Stimulated activated naive CD8-positive, alpha-beta T cell treated with anti-CD3 and anti-CD28 coated beads, Interleukin-15, amount 100 ng/mL, for 72 hours (primary cell): ENCODE measurements around the gene RRAGA.
"Not testable (repeated sequence)": the region's sequence is repeated elsewhere in the genome, so short reads cannot be mapped to it uniquely, and the experiment has no call there.

Experiments used
- ATAC-seq: fragments of 150-1000 bp; cut with Tn5 transposase; 2 replicates; pipeline ENCODE4 v1.10.0; 2021; ENCODE audit warnings: mild to moderate bottlenecking, moderate library complexity
- DNase-seq, 2 donors: peaks; one replicate each; pipeline ENCODE4 v3.0.0; 2021 to 2022
- H3K27ac Mint-ChIP-seq, 2 donors: one replicate each; pipeline ENCODE4 v1.8.0; 2022; ENCODE audit warnings: mild to moderate bottlenecking in 2 of 2, mixed read lengths in 2 of 2, moderate library complexity in 2 of 2
- H3K27me3 Mint-ChIP-seq: one replicate; pipeline ENCODE4 v1.8.0; 2022; ENCODE audit warnings: mixed read lengths
- H3K4me1 Mint-ChIP-seq: one replicate; pipeline ENCODE4 v1.8.0; 2022; ENCODE audit warnings: mild to moderate bottlenecking, mixed read lengths
- H3K4me3 Mint-ChIP-seq, 2 donors: one replicate each; pipeline ENCODE4 v1.8.0; 2022; ENCODE audit warnings: mild to moderate bottlenecking in 2 of 2, mixed read lengths in 2 of 2, moderate library complexity in 1 of 2
- H3K9me3 Mint-ChIP-seq, 2 donors: one replicate each; pipeline ENCODE4 v1.8.0; 2022; ENCODE audit warnings: mixed read lengths in 2 of 2

Gene RRAGA

GRCh38 chr9:19049917-19050636 lies 850 bp downstream of the RRAGA start:
- DNase-seq (peak; percentile 15 to 17), ATAC-seq (no peak)
- Mint-ChIP-seq H3K4me1 (peaks cover 34% of the 10 kb centered on the region), H3K9me3 (no peaks in the 10 kb centered on the region), H3K27me3 (no peaks in the 10 kb centered on the region), H3K4me3 (peak overlapping the region; percentile 87 to 95), H3K27ac (peak overlapping the region; percentile 95 to 97)

- H3K4me1 Mint-ChIP-seq, result peaks cover 34% of the 10 kb centered on the region
- H3K9me3 Mint-ChIP-seq, result no peaks in the 10 kb centered on the region
- H3K4me3 Mint-ChIP-seq, result peak overlapping the region; percentile 87 to 95
- no peak for ATAC-seq
- DNase-seq, result no peak
- no peaks in the 10 kb centered on the region for H3K27me3 Mint-ChIP-seq
- H3K27ac Mint-ChIP-seq, result peak overlapping the region; percentile 95 to 97
Observed at GRCh38 chr9:19050637-19051591, 1.7 kb downstream of the RRAGA start.

DNA sequence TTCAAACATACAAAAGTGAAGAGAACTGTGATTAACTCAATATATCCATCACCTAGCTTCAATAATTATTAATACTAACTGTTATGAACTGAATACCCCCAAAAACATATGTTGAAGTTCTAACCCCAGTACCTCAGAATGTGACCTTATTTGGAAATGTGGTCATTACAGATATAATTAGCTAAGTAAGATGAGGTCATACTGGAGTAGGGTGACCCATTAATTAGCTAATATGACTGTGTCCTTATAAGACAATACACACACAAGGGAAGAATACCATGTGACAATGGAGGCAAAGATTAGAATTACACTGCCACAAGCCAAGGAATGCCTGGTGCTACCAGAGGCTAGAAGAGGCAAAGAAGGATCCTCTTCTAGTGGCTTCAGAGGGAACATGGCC lies 7.8 kb downstream of the RRAGA start:
- peaks cover 9% of the 10 kb centered on the region for H3K4me1 Mint-ChIP-seq
- ATAC-seq (peak; percentile 39), DNase-seq (no peak)
- H3K27me3 Mint-ChIP-seq, result no peaks in the 10 kb centered on the region
- no peaks in the 10 kb centered on the region for H3K9me3 Mint-ChIP-seq
- H3K4me3 Mint-ChIP-seq, result no peak overlapping the region
- H3K27ac Mint-ChIP-seq, result no peak overlapping the region

DNA sequence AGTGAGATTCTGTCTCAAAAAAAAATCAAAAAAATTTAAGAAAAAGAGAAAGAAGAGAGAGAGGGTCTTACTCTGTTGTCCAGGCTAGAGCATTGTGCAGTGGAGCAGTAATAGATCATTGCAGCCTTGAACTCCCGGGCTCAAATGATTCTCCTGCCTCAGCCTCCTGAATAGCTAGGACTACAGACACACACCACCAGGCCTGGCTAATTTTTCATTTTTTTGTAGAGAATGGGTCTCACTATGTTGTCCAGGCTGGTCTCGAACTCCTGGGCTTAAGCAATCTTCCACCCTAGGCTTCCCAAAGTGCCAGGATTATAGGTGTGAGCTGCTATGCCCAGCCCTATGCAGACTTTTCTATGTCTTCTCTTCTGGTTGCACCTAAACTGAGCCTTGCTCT lies 25.0 kb downstream of the RRAGA start:
- Mint-ChIP-seq H3K4me3 (no peak overlapping the region), H3K9me3 (no peaks in the 10 kb centered on the region), H3K4me1 (peaks cover 6% of the 10 kb centered on the region), H3K27ac (no peak overlapping the region), H3K27me3 (no peaks in the 10 kb centered on the region)
- ATAC-seq (no peak), DNase-seq (no peak)

- Mint-ChIP-seq H3K27me3 (no peaks in the 10 kb centered on the region), H3K4me1 (peaks cover 6% of the 10 kb centered on the region), H3K4me3 (no peak overlapping the region), H3K27ac (no peak overlapping the region), H3K9me3 (no peaks in the 10 kb centered on the region)
- DNase-seq (no peak), ATAC-seq (no peak)
Observed at GRCh38 chr9:19074836-19075235, 25.6 kb downstream of the RRAGA start.

DNA sequence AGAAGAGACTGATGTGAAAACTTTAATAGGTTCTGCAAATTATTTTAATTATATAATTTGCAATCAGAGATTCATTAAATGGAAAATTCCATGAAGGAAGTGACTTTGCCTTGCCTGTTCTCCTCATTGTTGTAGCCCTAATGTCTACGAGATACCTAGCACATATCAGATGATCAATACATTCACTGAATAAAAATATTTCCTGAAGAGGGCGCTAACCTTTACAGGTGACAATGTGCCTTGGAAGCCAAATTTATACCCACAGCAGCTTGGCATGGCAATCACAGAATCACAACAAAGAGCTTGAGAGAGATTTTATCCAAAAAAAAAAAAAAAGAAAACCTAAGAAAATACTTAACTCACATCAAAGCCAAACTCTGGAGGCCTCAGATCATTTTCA lies 36.1 kb downstream of the RRAGA start:
- H3K27ac Mint-ChIP-seq, result no peak overlapping the region
- ATAC-seq (peak; percentile 60), DNase-seq (no peak)

GRCh38 chr9:19087106-19088000 lies 38.1 kb downstream of the RRAGA start:
- Mint-ChIP-seq H3K27me3 (no peaks in the 10 kb centered on the region), H3K27ac (no peak overlapping the region), H3K4me3 (no peak overlapping the region), H3K4me1 (no peaks in the 10 kb centered on the region), H3K9me3 (no peaks in the 10 kb centered on the region)
- ATAC-seq (no peak), DNase-seq (no peak)

More for the DNA sequence above, 36.1 kb downstream of the RRAGA start:
- Mint-ChIP-seq H3K4me1 (no peaks in the 10 kb centered on the region), H3K27me3 (no peaks in the 10 kb centered on the region), H3K9me3 (no peaks in the 10 kb centered on the region), H3K4me3 (no peak overlapping the region)

DNA sequence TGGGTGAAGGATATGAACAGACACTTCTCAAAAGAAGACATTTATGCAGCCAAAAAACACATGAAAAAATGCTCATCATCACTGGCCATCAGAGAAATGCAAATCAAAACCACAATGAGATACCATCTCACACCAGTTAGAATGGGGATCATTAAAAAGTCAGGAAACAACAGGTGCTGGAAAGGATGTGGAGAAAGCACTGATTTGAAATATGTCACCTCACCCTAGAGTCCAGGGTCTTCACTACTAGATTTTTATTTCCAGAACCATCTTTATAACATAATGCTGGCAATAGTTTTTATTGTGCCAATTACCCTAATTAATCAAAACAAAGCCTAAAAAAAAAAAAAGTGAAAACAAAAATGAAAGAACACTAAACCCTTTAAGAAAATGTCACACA lies 48.2 kb downstream of the RRAGA start:
- not testable (repeated sequence) for ATAC-seq, H3K9me3 Mint-ChIP-seq, H3K27ac Mint-ChIP-seq, DNase-seq, H3K27me3 Mint-ChIP-seq
- H3K4me1 Mint-ChIP-seq, result peaks cover 50% of the 10 kb centered on the region
- H3K4me3 Mint-ChIP-seq, result peak overlapping the region; percentile 46 to 57
